Limb (tissue), 2 donors: ENCODE measurements around the gene ZNF232.
"Not testable (repeated sequence)": the region's sequence is repeated elsewhere in the genome, so short reads cannot be mapped to it uniquely, and the experiment has no call there.

Experiments
- DNase-seq, 2 donors: peaks; one replicate each; pipeline ENCODE4 v3.0.0-alpha.2; 2016; ENCODE audit errors: extremely low spot score in 2 of 2

The ZNF232 gene

GRCh38 chr17:5130261-5130660, 18.6 kb upstream of the ZNF232 start:
- not testable (repeated sequence) for DNase-seq

- DNase-seq: not testable (repeated sequence)
Measured at GRCh38 chr17:5129770-5130169, 18.1 kb upstream of the ZNF232 start.

- no peak for DNase-seq
Measured at GRCh38 chr17:5128905-5129535, 17.3 kb upstream of the ZNF232 start.

- DNase-seq: not testable (repeated sequence)
Measured at GRCh38 chr17:5128387-5128786, 16.7 kb upstream of the ZNF232 start.

- DNase-seq: no peak
Measured at GRCh38 chr17:5127910-5128309, 16.2 kb upstream of the ZNF232 start.

GRCh38 chr17:5126719-5127488, 15.2 kb upstream of the ZNF232 start:
- peak in 1 of 2 donors; percentile 19 for DNase-seq

GRCh38 chr17:5124896-5125295, 13.2 kb upstream of the ZNF232 start:
- peak in 1 of 2 donors; percentile 9 for DNase-seq

- DNase-seq: peak in 1 of 2 donors; percentile 24
Measured at GRCh38 chr17:5124125-5124760, 12.6 kb upstream of the ZNF232 start.

- peak in 1 of 2 donors; percentile 28 for DNase-seq
Measured at GRCh38 chr17:5123343-5124124, 11.9 kb upstream of the ZNF232 start.

GRCh38 chr17:5122586-5123342, 11.1 kb upstream of the ZNF232 start:
- peak in 1 of 2 donors; percentile 63 for DNase-seq

GRCh38 chr17:5122056-5122455, 10.4 kb upstream of the ZNF232 start:
- DNase-seq: not testable (repeated sequence)

GRCh38 chr17:5121186-5121841, 9.6 kb upstream of the ZNF232 start:
- DNase-seq: peak in 1 of 2 donors; percentile 28

GRCh38 chr17:5120436-5121185, 8.9 kb upstream of the ZNF232 start:
- DNase-seq: peak in 1 of 2 donors; percentile 34

- DNase-seq: peak in 1 of 2 donors; percentile 18
Measured at GRCh38 chr17:5120036-5120435, 8.4 kb upstream of the ZNF232 start.

- DNase-seq: no peak
Measured at GRCh38 chr17:5118219-5118618, 6.5 kb upstream of the ZNF232 start.

GRCh38 chr17:5115673-5116651, 4.3 kb upstream of the ZNF232 start, which contains the start of gene USP6:
TSS of gene USP6 (plus strand) at chr17:5116032. CDS start at chr17:5130368, 14,336 bp downstream.
- peak in 1 of 2 donors; percentile 50 for DNase-seq

GRCh38 chr17:5110816-5111215, 862 bp downstream of the ZNF232 start:
- DNase-seq: no peak

- DNase-seq: no peak
Measured at GRCh38 chr17:5100832-5101231, 10.8 kb downstream of the ZNF232 start.
